HUES64 (cell line): ENCODE measurements around the gene FAM217A. TPM values are rescaled to one million over a fixed set of nuclear protein-coding genes. Genes with fewer than 3 reads are reported as not detected.
"Not testable (repeated sequence)": the region's sequence is repeated elsewhere in the genome, so short reads cannot be mapped to it uniquely, and the experiment has no call there.

Experiments
- H3K27ac ChIP-seq: 2 replicates; pipeline ENCODE4 v1.7.0; 2013; ENCODE audit warnings: low read depth, low read length, inconsistent platforms
- H3K27me3 ChIP-seq: 2 replicates; pipeline ENCODE4 v1.6.1; 2013; ENCODE audit warnings: mild to moderate bottlenecking, low read length; ENCODE audit not compliant: insufficient read depth
- H3K36me3 ChIP-seq: 2 replicates; pipeline ENCODE4 v1.6.1; 2013; ENCODE audit warnings: mild to moderate bottlenecking, low read length; ENCODE audit not compliant: insufficient read depth
- H3K4me1 ChIP-seq: 2 replicates; pipeline ENCODE4 v1.6.1; 2013; ENCODE audit warnings: mild to moderate bottlenecking, low read length, moderate library complexity; ENCODE audit not compliant: insufficient read depth
- H3K4me3 ChIP-seq: 2 replicates; pipeline ENCODE4 v1.5.1; 2013; ENCODE audit warnings: mild to moderate bottlenecking, low read length, moderate library complexity
- H3K9ac ChIP-seq: 2 replicates; pipeline ENCODE4 v1.6.1; 2013; ENCODE audit warnings: mild to moderate bottlenecking, low read depth, low read length
- H3K9me3 ChIP-seq: 2 replicates; pipeline ENCODE4 v1.6.1; 2013; ENCODE audit warnings: low read depth, low read length; ENCODE audit not compliant: insufficient read depth
- WGBS: fragments of 150-250, 120-280 bp; methylation state at CpG from one replicate; pipeline ENCODE4 v1.1.7; 2013; ENCODE audit warnings: missing lambda C conversion rate; 5-methylcytosine and 5-hydroxymethylcytosine counted together
- polyA plus RNA-seq, 2 experiments: library from polyadenylated mRNA; stranded (reverse); fragments of 50-300 nt; gene quantifications; one replicate each; pipeline ENCODE4 v1.2.3, GENCODE V29; 2013

The FAM217A gene, protein sequence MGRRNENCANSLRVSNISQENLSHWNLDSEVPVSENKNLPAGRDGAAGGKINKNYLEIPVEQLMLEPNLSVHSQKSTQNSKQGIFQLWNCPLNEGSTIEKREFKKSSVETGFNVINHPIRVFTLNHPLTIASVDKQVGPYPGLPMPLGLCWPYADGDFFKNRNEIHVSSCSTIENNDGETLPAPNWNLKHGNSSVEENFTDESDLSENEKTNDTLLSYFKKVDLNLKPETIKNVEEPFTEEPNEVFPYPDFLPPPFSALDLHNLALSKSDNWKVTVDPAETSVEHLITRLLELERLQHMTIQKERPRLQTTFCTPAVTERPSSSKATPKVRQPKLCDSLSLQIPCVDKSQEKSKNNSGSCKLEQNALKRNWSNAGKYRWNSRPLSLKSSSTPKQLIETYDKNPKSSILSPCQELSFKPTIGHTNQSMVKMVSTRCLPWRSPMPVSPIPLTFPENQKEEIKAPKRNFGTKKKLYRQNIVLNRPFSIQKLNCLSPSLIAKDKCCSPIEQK
- not detected for polyA plus RNA-seq (2013, experiment 1 of 2)
- not detected for polyA plus RNA-seq (2013, experiment 2 of 2)

DNA sequence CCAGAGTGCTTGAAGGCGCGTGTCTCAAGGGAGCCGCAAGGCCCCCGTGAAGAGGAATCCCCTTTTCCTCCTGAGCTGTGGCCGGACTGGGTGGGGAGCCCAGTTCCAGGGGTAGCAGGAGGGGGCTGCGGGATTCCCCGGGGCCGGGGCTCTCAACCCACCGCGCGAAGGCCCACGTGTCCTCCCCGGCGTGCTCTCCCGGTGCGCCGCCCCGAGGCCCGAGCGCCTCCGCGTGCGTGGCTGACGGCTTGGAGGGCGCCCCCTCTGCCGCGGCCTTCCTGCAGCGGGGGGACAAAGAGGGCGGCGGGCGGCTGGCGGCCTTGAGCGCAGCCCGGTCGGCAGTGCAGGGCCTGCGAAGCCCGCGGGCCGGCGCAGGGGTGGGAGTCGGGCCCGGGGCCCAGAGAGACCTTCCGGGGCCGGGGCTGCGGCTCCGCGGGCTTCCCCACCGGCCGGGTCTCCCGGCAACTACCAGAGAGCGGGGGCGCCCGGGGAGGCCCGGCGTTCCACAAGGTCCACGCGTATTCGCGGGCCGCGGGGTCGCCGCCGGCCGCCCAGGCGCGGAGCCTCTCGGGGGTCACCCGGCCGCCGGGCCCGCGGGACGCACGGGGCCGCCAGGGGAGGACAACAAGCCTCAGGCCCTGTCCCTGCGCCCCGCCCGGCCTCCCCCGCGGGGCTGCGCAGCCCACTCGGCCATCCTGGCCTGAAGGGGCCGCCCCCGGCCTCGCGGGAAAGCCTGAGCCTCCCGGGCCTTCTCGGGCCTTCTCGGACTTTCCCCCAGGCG, at the start of gene FAM217A:
FAM217A (minus strand) TSS at position 447 of the 781 bp plus-strand sequence. CDS start 1,723 bp downstream, outside the sequence.
- WGBS: 96% methylated on average over 91 of the region's 91 CpGs
- H3K9ac ChIP-seq: no peak within 1 kb of the TSS
- H3K4me1 ChIP-seq: no peaks in the 10 kb centered on the region
- H3K4me3 ChIP-seq: no peak within 1 kb of the TSS
- no peak within 1 kb of the TSS for H3K27ac ChIP-seq
- no peaks in the 10 kb centered on the region for H3K36me3 ChIP-seq
- no peaks in the 10 kb centered on the region for H3K9me3 ChIP-seq
- no peaks in the 10 kb centered on the region for H3K27me3 ChIP-seq

DNA sequence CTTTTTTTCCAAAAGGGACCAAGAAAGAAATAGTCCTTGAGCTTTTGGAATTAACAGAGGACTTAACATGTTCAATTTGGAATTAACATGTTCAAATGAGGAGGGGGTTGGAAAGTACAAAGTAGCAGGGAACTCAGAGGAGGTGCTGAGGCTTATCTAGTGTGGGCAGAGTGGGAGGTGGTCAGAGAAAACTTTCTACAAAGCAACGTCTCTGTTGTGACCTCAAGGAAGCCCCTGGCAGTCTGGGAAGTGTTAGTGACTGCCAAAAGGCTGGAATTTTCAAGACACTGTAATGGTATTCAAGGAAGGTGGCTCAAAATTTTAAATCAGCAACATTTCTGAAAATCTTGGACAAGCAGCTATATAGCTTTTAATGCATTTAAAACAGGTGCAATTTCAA, 49.1 kb upstream of the FAM217A start:
- H3K27ac ChIP-seq: no peak overlapping the region
- H3K4me1 ChIP-seq: peaks cover under 1% of the 10 kb centered on the region; the same call in 1 of the 2 replicates
- no peak overlapping the region for H3K4me3 ChIP-seq
- peaks cover 91% of the 10 kb centered on the region for H3K36me3 ChIP-seq
- H3K9ac ChIP-seq: no peak overlapping the region
- peaks cover 12% of the 10 kb centered on the region; the same call in 1 of the 2 replicates for H3K9me3 ChIP-seq
- WGBS: 88% methylated on average over 1 of the region's 1 CpG
- H3K27me3 ChIP-seq: no peaks in the 10 kb centered on the region

DNA sequence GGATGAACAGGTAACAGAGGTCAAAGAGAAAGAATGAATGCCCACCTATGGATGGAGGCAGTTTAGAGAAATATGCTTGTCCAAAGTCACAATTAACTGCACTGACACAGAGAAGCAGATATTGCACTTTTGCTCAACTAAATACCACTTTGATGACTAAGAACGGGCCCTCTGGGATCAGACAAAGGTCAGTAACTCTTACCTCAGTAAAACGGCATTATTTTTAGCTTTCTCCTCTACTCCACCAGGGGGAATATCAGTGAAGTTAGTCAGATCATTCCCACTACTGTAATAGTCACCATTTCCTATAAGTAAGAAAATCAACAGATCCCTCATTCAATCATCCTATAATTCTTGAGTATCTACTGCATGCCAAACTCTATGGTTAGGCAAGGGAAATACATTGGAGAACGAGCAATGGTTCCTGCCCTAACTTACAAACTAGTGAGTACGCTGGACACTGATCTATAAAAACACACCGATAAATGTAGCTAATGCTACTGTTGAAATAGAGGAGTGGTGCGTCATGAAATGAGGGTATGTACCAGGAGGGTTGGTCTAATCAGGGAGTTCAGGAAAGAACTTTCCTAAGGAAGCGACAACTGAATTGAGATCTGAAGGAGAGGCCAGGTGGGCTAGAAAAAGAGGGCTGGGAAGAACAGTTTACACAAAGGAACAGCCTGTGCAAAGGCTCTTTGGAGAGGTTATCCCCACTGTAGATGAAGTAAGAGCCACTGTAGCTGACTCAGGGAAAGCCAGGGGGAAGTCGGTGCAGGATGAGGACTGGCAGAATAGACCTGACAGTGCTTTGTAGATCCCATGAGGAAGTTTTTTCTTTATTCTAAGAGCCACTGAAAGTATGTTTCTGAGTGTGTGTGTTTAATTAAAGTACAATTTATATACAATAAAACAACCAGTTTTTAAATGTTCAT, 47.3 kb upstream of the FAM217A start:
- no peaks in the 10 kb centered on the region for H3K4me1 ChIP-seq
- H3K4me3 ChIP-seq: no peak overlapping the region
- 92% methylated on average over 8 of the region's 8 CpGs for WGBS
- H3K27ac ChIP-seq: no peak overlapping the region
- no peak overlapping the region for H3K9ac ChIP-seq
- H3K27me3 ChIP-seq: no peaks in the 10 kb centered on the region
- H3K9me3 ChIP-seq: no peaks in the 10 kb centered on the region
- peaks cover 91% of the 10 kb centered on the region for H3K36me3 ChIP-seq

DNA sequence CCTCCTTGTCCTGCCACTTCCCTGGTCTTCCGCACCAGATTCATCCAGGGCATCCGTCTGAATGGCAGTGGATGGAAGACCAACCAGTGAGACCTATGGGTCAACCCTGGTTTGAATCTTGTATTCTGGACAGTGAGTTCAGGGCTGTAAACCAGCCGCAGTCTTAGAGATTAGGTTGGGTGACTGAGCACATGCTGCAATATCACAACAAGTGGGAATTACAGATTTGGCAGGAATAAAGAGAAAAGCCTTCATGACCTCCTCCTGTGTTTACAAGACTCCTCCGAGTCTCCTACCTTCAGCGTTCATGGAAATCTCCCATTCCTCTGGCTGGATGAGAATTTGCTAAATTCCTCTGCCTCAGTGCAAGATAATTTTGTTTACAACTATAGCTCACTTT, 46.6 kb upstream of the FAM217A start:
- Histone ChIP-seq H3K36me3 (peaks cover 91% of the 10 kb centered on the region), H3K4me3 (no peak overlapping the region), H3K27me3 (no peaks in the 10 kb centered on the region), H3K4me1 (no peaks in the 10 kb centered on the region), H3K27ac (no peak overlapping the region), H3K9me3 (no peaks in the 10 kb centered on the region), H3K9ac (no peak overlapping the region)
- WGBS: 90% methylated on average over 5 of the region's 5 CpGs

DNA sequence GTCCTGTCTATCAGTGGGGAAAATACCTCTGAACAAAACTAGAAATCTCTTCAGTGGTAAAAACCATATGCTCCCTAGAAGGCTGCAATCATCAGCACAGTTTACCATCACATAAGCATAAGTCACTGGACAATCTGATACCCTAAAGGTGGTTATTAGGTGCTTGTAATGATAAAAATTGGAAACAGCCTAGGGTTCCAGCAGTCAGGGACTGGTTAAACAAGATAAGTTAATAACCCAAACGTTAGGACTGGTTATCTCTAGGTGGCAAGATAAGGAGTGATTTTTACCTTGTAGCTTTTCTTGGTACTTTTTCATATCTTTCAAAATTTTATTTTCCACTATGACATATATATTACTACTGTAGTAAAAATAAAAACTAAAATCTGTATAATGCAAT, 45.4 kb upstream of the FAM217A start:
- H3K27ac ChIP-seq: no peak overlapping the region
- no peaks in the 10 kb centered on the region for H3K27me3 ChIP-seq
- H3K4me3 ChIP-seq: no peak overlapping the region
- no peak overlapping the region for H3K9ac ChIP-seq
- no peaks in the 10 kb centered on the region for H3K4me1 ChIP-seq
- H3K9me3 ChIP-seq: no peaks in the 10 kb centered on the region
- WGBS: 100% methylated on average over 1 of the region's 1 CpG
- peaks cover 88% of the 10 kb centered on the region for H3K36me3 ChIP-seq

DNA sequence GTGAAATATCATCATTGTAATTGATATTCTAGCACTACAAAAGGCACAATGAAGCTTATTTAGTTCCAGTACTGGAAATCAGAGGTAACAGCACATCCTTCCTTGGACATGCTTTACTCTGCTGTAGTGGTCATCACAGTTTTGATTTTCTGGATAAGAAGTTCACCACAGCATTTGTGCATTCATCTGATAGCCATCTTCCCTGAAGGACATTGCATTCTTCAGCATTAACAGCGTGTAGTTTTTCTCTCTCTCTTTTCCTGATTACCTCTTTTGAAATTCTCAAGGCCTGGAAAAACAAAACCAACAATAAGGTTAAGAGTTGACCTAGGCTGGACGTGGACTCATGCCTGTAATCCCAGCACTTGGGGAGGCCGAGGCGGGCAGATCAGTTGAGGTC, 36.8 kb upstream of the FAM217A start:
- Histone ChIP-seq H3K36me3 (peaks cover 51% of the 10 kb centered on the region), H3K4me1 (no peaks in the 10 kb centered on the region), H3K4me3 (no peak overlapping the region), H3K9me3 (no peaks in the 10 kb centered on the region), H3K27me3 (no peaks in the 10 kb centered on the region), H3K9ac (no peak overlapping the region), H3K27ac (no peak overlapping the region)
- 93% methylated on average over 4 of the region's 4 CpGs for WGBS

DNA sequence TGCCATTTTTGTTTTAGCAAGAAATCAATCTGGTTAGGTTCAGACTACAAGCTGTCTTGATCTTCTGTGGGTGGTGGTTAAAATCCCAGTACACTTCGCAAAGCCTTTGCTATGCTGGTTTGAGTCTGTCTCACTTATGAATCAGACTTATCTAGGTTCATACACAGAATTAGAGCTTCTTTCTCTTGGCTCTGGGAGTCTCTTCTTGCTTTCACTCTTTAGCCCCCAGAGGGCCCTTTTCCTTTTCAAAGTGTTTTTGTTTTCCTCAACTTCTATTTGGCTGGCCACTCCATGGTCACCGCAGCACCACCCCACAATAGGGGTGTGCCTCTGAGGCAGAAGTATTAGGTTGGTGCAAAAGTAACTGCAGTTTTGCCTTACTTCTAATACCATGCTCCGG, 35.2 kb upstream of the FAM217A start:
- H3K27ac ChIP-seq: no peak overlapping the region
- peaks cover 37% of the 10 kb centered on the region for H3K36me3 ChIP-seq
- H3K9ac ChIP-seq: no peak overlapping the region
- no peak overlapping the region for H3K4me3 ChIP-seq
- no peaks in the 10 kb centered on the region for H3K27me3 ChIP-seq
- H3K4me1 ChIP-seq: no peaks in the 10 kb centered on the region
- H3K9me3 ChIP-seq: no peaks in the 10 kb centered on the region
- 97% methylated on average over 3 of the region's 3 CpGs for WGBS

DNA sequence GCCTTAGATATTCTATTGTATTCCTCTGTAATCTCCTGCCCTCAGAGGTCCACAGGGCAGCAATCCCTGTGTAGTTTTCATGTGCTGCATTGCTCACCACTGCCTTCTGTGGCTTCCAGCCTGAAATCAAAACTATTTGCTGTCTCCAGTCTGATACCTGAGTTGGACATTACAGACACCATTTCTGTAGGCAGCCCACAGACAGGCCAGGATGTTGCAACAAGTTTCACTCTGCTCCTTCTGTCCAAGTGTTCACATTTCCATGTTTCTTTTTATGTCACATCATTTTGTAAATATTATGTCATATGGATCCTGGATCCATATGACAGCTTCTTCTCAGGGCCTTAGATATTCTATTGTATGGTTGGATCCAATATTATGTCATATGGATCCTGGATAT, 34.7 kb upstream of the FAM217A start:
- no peak overlapping the region for H3K4me3 ChIP-seq
- no peaks in the 10 kb centered on the region for H3K27me3 ChIP-seq
- no peak overlapping the region for H3K27ac ChIP-seq
- H3K9me3 ChIP-seq: no peaks in the 10 kb centered on the region
- no peak overlapping the region for H3K9ac ChIP-seq
- peaks cover 32% of the 10 kb centered on the region for H3K36me3 ChIP-seq
- no peaks in the 10 kb centered on the region for H3K4me1 ChIP-seq

DNA sequence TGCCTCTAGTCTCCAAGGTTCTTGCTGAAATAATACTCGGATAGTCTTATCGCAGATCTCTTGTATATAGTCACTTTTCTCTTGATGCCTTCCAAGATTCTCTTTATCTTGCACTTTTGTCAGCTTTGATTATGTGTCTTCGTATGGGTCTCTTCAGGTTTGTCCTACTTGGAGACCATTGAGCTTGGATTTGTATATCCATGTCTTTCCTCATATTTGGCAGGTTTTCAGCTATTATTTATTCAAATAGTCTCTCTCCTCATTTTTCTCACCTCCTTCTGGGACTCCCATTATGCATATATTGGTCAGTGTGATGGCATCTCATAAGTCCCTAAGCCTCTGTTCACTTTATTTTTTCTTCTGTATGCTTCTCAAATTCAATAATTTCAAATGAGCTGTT, 33.4 kb upstream of the FAM217A start:
- Histone ChIP-seq H3K27me3 (no peaks in the 10 kb centered on the region), H3K4me3 (no peak overlapping the region), H3K9me3 (no peaks in the 10 kb centered on the region), H3K9ac (no peak overlapping the region), H3K27ac (no peak overlapping the region), H3K36me3 (peaks cover 22% of the 10 kb centered on the region), H3K4me1 (no peaks in the 10 kb centered on the region)
- WGBS: 99% methylated on average over 2 of the region's 3 CpGs

DNA sequence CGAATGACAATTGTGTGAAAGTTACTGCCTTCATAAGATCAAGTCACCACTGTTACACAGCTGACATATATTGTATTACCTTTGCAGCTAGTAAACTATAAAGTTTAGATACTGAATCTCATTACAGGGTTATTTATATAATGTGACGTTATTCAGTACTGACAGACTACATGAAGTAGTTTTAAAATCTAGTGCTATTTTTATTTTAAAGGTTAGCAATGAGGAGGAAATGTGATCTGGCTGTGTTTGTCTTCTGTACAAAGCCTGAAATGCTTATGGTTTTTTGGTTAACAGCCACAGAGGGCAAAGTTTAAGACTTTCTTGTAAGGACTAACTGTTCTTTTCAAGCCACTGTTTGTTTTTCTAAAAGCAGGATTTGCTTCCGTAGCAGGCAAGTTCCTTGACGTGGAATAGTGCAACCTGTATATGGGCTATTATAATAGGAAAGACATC, 30.5 kb upstream of the FAM217A start:
- not testable (repeated sequence) for H3K9me3 ChIP-seq, H3K4me3 ChIP-seq, H3K27ac ChIP-seq, H3K9ac ChIP-seq, H3K36me3 ChIP-seq, H3K4me1 ChIP-seq, H3K27me3 ChIP-seq
- WGBS: 84% methylated on average over 4 of the region's 4 CpGs
